RWPE2 (cell line): ENCODE measurements around the gene MATK.

Experiments used
- ATAC-seq: fragments of 200-7000 bp; cut with Tn5 transposase; 3 replicates; pipeline ENCODE4 v1.9.1; 2021; ENCODE audit warnings: low read depth
- DNase-seq: peaks from one replicate; pipeline ENCODE4 v3.0.0-alpha.2; 2020; ENCODE audit warnings: low spot score
- H3K27ac ChIP-seq: fragments of 450-650 bp; 2 replicates; pipeline ENCODE4 v1.5.1; 2017; ENCODE audit warnings: mild to moderate bottlenecking; ENCODE audit not compliant: poor library complexity, severe bottlenecking
- H3K27me3 ChIP-seq: fragments of 250-450 bp; sonication (Bioruptor Pico); 2 replicates; pipeline ENCODE4 v1.5.1; 2021; ENCODE audit warnings: mild to moderate bottlenecking, moderate library complexity; ENCODE audit not compliant: insufficient read depth, poor library complexity, severe bottlenecking
- H3K36me3 ChIP-seq: fragments of 250-450 bp; sonication (Bioruptor Pico); 2 replicates; pipeline ENCODE4 v1.5.1; 2020; ENCODE audit warnings: low read depth, mild to moderate bottlenecking, moderate library complexity
- H3K4me1 ChIP-seq: fragments of 250-450 bp; sonication (Bioruptor Pico); 2 replicates; pipeline ENCODE4 v1.5.1; 2021; ENCODE audit warnings: mild to moderate bottlenecking, moderate library complexity; ENCODE audit not compliant: insufficient read depth, poor library complexity, severe bottlenecking
- H3K4me3 ChIP-seq: fragments of 250-450 bp; sonication (Bioruptor Pico); 2 replicates; pipeline ENCODE4 v1.5.1; 2021; ENCODE audit warnings: mild to moderate bottlenecking, moderate library complexity; ENCODE audit not compliant: severe bottlenecking
- H3K9me3 ChIP-seq: fragments of 250-450 bp; sonication (Bioruptor Pico); 2 replicates; pipeline ENCODE4 v1.5.1; 2021; ENCODE audit warnings: mild to moderate bottlenecking, moderate library complexity; ENCODE audit not compliant: severe bottlenecking
- TF ChIP-seq, protein P1 (sequence below): fragments of 450-650 bp; IDR thresholded peaks from one replicate; pipeline ENCODE4 v1.5.1; 2017; ENCODE audit warnings: mild to moderate bottlenecking, moderate library complexity; ENCODE audit not compliant: poor library complexity, severe bottlenecking

MATK gene

GRCh38 chr19:3778899-3779723 lies 7.1 kb downstream of the MATK start:
- Histone ChIP-seq H3K36me3 (no peaks in the 10 kb centered on the region), H3K4me3 (no peak overlapping the region), H3K9me3 (peaks cover 7% of the 10 kb centered on the region), H3K4me1 (no peaks in the 10 kb centered on the region), H3K27ac (no peak overlapping the region), H3K27me3 (no peaks in the 10 kb centered on the region)
- no peak for ATAC-seq
- no peak for DNase-seq
- TF ChIP-seq, protein P1, sequence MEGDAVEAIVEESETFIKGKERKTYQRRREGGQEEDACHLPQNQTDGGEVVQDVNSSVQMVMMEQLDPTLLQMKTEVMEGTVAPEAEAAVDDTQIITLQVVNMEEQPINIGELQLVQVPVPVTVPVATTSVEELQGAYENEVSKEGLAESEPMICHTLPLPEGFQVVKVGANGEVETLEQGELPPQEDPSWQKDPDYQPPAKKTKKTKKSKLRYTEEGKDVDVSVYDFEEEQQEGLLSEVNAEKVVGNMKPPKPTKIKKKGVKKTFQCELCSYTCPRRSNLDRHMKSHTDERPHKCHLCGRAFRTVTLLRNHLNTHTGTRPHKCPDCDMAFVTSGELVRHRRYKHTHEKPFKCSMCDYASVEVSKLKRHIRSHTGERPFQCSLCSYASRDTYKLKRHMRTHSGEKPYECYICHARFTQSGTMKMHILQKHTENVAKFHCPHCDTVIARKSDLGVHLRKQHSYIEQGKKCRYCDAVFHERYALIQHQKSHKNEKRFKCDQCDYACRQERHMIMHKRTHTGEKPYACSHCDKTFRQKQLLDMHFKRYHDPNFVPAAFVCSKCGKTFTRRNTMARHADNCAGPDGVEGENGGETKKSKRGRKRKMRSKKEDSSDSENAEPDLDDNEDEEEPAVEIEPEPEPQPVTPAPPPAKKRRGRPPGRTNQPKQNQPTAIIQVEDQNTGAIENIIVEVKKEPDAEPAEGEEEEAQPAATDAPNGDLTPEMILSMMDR: no peak

DNA sequence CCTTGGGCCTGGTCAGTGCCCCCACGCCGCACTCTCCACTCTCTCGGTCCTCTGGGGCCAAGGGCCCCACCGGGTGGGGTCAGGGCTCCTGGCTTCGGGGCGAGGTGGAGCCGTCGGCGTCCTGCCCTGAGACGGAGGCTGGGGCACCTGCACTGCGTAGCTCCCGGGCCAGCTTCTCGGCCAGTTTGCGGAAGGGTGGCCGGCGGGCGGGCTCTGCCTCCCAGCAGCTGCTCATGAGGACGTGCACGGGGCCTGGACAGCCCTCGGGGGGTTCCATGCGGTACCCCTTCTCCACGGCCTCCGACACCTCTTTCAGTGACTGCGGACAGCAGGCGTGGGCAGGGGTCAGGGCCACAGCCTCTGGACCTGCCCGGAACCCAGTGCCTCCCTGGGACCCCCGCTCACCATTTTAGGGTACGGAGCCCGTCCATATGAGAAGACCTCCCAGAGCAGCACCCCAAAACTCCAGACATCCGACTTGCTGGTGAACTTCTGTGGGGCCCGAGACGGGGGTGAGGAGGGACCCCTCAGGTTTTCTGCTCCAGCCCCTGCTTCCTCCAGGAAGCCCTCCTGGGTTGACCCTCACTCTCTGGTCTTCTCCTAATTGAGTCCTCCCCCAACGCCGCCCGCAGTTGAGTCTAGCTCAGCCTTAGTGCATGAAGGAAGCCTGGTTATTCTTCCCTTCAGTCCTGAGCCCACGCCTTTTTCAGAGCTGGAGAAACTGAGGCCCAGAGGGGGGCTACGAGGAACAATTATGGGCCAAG lies 7.9 kb downstream of the MATK start:
- DNase-seq (no peak), ATAC-seq (no peak)
- Histone ChIP-seq H3K36me3 (no peaks in the 10 kb centered on the region), H3K4me1 (no peaks in the 10 kb centered on the region), H3K27ac (no peak overlapping the region), H3K27me3 (no peaks in the 10 kb centered on the region), H3K9me3 (peaks cover 7% of the 10 kb centered on the region), H3K4me3 (no peak overlapping the region)
- TF ChIP-seq, protein P1: no peak

GRCh38 chr19:3776479-3777040 lies 9.6 kb downstream of the MATK start:
- TF ChIP-seq, protein P1: no peak
- no peak for ATAC-seq

DNA sequence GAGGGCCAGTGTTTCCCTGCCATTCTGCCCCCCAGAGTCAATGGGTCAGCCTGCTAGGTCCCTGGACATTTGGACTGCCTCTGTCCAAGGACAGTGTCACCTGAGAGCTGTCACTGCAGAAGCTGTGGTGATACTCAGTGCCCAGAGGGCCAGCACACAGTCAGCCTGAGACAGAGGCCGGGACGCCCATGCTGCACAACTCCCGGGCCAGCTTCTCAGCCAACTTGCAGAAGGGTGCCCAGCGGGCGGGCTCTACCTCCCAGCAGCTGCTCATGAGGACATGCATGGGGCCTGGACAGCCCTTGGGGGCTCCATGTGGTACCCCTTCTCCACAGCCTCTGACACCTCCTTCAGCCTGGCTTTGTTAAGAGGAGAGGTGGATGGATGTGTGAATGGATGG lies 10.3 kb downstream of the MATK start:
- TF ChIP-seq, protein P1: no peak

More at GRCh38 chr19:3776479-3777040, 9.6 kb downstream of the MATK start:
- no peak overlapping the region for H3K4me3 ChIP-seq
- no peaks in the 10 kb centered on the region for H3K27me3 ChIP-seq
- peaks cover 3% of the 10 kb centered on the region for H3K9me3 ChIP-seq
- DNase-seq: no peak
- no peak overlapping the region for H3K27ac ChIP-seq
- H3K4me1 ChIP-seq: no peaks in the 10 kb centered on the region
- H3K36me3 ChIP-seq: no peaks in the 10 kb centered on the region

More for the DNA sequence above, 10.3 kb downstream of the MATK start:
- Histone ChIP-seq H3K4me3 (no peak overlapping the region), H3K9me3 (no peaks in the 10 kb centered on the region), H3K27ac (no peak overlapping the region), H3K36me3 (no peaks in the 10 kb centered on the region), H3K4me1 (no peaks in the 10 kb centered on the region), H3K27me3 (no peaks in the 10 kb centered on the region)
- ATAC-seq: no peak
- no peak for DNase-seq
